Stimulated activated CD4-positive, alpha-beta T cell treated with anti-CD3 and anti-CD28 coated beads, TNF-alpha, amount 100 ng/mL, for 4 hours (primary cell): ENCODE results near the gene CCDC146.
"Not testable (repeated sequence)": the region's sequence is repeated elsewhere in the genome, so short reads cannot be mapped to it uniquely, and the experiment has no call there.

Experiments
- DNase-seq, 3 experiments: peaks; one replicate each; pipeline ENCODE4 v3.0.0-alpha.2; 2020; ENCODE audit warnings: low read depth in 3 of 3

The CCDC146 gene

GRCh38 chr7:77200542-77200941 is 78.1 kb downstream of the CCDC146 start:
- no peak for DNase-seq

DNA sequence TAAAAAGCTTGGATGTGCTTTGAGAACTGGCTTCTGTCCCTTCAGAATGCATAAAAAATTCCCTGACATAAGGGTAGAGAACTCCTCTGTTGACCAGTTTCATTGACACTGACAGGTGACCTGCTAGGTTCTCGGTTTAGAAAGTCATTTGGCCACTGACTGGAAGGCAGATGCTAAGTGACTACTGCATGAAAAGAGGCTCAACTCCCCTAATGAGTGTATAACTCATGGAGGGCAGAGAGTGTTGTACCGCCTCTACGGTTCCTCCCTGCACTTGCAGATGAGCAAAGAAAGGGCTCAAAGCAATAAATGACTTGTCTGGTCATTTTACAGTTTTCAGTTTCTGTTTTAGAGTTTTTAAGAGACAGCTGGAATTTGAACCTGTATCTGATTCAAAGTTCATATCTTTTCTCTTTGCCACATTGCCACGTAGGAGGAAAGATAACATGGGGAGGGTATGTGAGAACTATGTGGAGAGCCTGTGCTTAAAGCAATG is 80.1 kb downstream of the CCDC146 start:
- DNase-seq, result no peak

DNA sequence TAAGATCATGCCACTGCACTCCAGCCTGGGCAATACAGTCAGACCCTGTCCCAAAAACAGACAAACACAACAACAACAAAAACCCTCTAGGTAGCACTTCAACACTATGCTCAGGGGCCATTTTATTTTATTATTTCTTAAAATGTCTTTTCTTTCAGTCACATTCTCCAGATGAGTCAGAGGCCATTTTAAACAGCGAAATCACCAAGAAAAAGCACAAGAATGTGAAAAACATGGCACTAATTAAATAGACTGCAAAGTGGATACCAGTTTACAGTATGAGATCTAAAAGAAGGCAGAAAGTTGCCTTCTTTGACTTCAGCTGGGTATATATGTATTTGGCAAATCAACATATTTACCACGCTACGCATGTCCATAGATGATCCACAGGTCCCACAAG is 83.3 kb downstream of the CCDC146 start:
- no peak for DNase-seq

DNA sequence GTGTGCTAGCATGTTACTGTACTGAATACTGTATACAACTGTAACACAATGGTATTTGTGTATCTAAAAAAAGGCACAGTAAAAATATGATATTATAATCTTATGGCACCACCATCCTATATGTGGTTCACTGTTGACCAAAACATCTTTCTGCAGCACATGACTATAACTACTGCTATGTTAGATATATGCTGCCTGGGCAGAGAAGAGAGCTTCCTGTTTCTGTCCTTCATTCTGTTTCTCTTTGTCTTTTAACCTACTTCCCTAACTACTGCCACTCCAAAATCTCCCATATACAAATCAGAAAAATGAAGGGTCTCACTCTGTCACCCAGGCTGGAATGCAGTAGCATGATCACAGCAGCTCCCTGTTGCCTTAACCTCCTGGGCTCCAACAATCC is 86.0 kb downstream of the CCDC146 start:
- no peak for DNase-seq

GRCh38 chr7:77209479-77210139 is 87.2 kb downstream of the CCDC146 start:
- DNase-seq, result no peak

DNA sequence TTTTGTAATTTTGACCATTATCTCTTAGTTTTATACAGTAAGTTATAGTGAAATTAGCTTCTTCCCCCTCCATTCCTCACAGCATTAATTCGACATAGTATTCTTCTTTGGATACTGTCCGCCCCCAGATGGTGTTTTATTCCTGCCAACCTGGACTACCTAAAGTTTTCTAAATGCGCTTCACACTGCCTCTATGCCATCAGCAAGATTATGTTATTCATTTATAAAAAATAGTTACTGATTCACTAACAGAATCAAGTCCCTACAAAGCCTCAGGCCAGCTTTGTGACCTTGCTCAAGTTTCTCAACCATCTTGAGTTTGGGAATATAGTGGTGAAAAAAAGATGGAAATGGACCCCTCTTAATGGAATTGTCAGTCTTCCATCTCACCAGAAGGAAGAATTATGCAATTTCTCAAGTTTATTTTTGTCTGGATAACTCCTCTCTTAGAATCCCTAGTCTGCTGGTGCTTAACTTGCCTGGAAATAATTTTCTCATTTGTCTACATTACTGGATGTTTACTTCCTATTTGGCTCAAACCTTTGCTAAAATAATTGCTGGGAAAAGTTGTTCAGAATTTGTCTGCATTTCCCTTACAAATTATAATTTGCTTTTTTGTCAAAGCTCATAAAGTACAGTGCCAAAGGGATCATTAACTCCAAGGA is 93.9 kb downstream of the CCDC146 start:
- DNase-seq, result no peak

GRCh38 chr7:77217474-77218185 is 95.2 kb downstream of the CCDC146 start:
- DNase-seq, result no peak

- not testable (repeated sequence) for DNase-seq
These were observed 97.4 kb downstream of the CCDC146 start for GRCh38 chr7:77219701-77220331.

DNA sequence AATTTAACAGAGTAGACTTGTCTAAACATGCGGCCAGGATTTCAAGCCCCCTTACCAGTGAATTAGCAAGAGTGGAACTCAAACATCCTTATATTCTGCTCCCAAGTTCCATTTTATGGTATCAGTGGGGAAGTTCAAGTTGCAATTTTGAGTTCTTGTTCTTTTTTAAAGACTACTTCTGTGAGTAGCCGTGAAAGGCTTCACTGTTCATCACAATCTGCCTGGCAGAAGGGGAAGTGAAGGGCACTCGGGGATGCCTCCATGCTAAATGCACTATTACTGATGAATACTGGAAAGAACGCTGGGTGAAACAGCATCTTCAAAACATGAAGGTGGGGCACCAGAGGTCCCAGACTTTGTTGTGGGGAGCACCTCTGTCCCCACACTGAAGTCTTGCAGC is 99.7 kb downstream of the CCDC146 start:
- no peak for DNase-seq

GRCh38 chr7:77222819-77223218 is 100.4 kb downstream of the CCDC146 start:
- no peak for DNase-seq

DNA sequence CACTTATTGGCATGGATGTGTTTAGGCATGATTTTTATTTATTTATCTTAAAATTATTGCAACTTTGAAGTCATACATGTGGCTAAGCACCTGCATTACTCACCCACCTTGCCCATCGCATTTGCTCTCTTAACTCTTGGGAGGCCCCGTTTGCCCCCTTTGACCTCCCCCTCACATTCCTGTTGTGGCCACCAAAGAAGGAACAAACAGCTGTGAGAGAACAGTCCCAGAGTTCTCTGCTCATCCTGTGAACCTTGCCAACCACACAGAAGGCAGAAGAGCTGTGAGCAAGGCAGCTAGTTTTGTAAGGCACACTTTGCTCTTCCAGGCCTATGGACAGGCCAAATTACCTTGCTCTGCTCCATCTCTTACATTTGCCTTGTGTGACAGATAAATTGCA is 100.8 kb downstream of the CCDC146 start:
- DNase-seq, result no peak

DNA sequence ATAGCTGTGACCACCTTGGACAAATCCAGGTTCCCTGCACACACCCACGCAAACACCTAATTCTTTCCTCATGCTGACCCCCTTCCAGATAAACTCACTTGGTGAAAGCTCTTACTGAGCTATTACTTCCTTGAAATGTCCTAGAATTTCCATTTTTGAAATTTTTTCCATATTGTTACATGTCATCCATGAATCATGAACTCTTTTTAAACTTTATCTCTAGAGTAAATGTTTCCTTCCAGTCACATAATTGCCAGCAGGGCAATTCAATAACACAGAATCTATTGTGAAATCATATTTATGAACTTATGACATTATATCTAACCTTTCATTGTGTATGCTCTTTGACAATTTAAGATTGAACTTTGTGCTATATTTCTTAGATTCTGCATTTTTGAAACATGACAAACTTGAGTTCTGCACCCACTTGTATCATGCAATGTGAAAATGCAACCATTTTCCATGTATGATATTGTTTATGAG is 104.0 kb downstream of the CCDC146 start:
- no peak for DNase-seq

DNA sequence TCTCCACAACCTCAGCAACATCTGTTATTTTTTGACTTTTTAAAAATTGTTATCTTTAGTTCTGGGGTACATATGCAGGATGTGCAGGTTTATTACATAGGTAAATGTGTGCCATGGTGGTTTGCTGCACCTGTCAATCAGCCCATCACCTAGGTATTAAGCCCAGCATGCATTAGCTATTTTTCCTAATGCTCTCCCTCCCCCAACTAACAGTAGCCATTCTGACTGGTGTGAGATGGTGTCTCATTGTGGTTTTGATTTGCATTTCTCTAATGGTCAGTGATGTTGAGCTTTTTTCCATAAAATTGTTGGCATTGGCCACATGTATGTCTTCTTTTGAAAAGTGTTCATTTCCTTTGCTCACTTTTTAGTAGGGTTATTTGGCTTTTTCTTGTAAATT is 106.4 kb downstream of the CCDC146 start:
- DNase-seq, result not testable (repeated sequence)

- no peak for DNase-seq
These were observed 110.1 kb downstream of the CCDC146 start for GRCh38 chr7:77232467-77232866.

- no peak for DNase-seq
These were observed 112.9 kb downstream of the CCDC146 start for GRCh38 chr7:77235276-77235675.

DNA sequence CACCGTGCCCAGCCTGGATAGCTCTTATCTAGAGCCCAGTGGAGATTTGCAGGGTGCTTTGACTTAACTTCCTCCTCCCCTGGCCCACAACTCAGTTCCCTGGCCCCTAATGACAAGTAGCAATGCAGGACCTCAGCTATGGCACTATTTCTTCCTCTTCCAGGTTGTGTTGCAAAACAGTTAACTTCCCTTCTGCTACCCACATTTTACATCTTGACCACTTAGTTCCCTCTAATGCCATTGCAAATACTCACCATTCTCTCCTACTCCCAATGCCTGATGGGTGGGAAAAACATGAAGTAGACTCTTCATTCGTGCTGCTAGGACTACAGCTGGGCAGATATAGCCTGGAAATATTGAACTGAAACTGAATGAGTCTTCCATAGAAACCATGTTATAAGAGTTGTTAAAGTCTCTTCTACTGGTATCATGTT is 116.3 kb downstream of the CCDC146 start:
- no peak for DNase-seq

DNA sequence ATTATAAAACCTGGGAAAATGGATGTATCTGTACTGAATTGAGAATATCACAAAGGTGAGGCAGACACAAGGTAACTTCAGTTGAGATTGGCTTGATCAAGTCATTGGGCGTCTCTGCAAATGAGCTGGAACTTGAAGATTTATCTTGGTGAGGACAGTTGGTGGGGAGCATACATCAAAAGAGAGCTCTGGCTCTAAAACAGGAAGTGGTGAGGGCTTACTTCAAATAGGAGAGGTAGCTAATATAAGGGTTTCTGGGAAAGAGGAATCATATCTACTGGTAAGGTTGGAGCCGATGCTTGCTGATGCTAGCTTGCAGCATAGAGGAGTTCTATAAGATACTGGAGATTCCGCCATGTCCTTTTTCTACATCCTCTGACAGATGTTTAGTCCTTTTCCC is 117.1 kb downstream of the CCDC146 start:
- DNase-seq, result no peak

GRCh38 chr7:77242068-77242467 is 119.7 kb downstream of the CCDC146 start:
- no peak for DNase-seq

GRCh38 chr7:77242554-77242953 is 120.1 kb downstream of the CCDC146 start:
- DNase-seq, result no peak

- no peak for DNase-seq
These were observed 122.0 kb downstream of the CCDC146 start for GRCh38 chr7:77244222-77244934.

DNA sequence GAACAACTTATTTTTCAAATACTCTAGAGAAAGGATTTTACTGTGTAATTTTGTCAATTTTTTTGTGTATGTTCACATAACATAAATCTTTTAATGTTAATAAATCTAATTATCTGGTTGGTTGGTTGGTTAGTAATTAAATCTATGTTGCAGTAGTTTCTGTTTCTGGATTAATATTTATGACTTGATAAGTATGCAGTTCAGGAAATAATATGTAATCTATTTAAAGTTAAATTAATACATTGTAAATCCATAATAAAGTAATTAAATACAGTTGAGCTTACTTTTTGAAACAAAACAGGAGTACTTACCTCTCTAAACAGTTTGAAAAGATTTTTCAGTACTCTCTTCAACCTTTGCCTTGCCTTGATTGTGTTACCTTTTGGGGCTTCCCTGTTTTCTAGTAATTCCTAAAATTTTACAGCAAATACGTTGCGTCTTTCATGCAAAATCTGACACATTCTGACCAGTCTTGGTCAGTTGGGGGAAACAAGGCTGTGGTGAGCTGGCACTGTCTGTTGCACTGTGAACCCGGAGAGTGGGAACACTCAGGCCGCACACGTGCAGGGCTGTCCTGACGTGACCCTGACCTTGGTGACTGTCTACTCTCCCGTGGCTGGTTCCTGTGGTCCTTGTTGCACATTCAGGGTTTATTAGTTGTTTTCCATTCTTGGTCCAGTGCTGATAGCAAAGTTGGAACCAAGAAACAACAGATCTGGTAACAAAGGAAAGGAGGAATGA is 122.8 kb downstream of the CCDC146 start:
- no peak for DNase-seq
